Tibial nerve (tissue), 4 donors: ENCODE measurements around the gene THSD4. TPM values are rescaled to one million over a fixed set of nuclear protein-coding genes. Genes with fewer than 3 reads are reported as not detected.

Source experiments
- DNase-seq, 2 donors: peaks; one replicate each; pipeline ENCODE4 v3.0.0-alpha.2; 2019; ENCODE audit warnings: low spot score in 2 of 2
- H3K27ac ChIP-seq, 4 donors: fragments of 200-600 bp; sonication (generic) in 3 of 4; one replicate each; pipeline ENCODE4 v1.5.1; 2017 to 2019; ENCODE audit warnings: mild to moderate bottlenecking in 1 of 4
- H3K27me3 ChIP-seq, 2 donors: fragments of 200-600 bp; sonication (generic) in 1 of 2; one replicate each; pipeline versions ENCODE4 v1.5.1 to v1.6.0; 2017 to 2019
- H3K36me3 ChIP-seq, 3 donors: fragments of 200-600 bp; sonication (generic); one replicate each; pipeline ENCODE4 v1.5.1; 2018 to 2019
- H3K4me1 ChIP-seq, 4 donors: fragments of 200-600 bp; sonication (generic) in 3 of 4; one replicate each; pipeline ENCODE4 v1.5.1; 2017 to 2019
- H3K4me3 ChIP-seq, 4 donors: fragments of 200-600 bp; sonication (generic) in 3 of 4; one replicate each; pipeline ENCODE4 v1.5.1; 2017 to 2019; ENCODE audit warnings: mild to moderate bottlenecking in 1 of 4, moderate library complexity in 1 of 4
- H3K9me3 ChIP-seq, 4 donors: fragments of 200-600 bp; sonication (generic) in 3 of 4; one replicate each; pipeline ENCODE4 v1.5.1; 2017 to 2019
- CTCF ChIP-seq, 5 experiments: fragments of 200-600 bp in 3 of 5; fragments of 450-650 bp in 2 of 5; sonication (generic) in 3 of 5; IDR thresholded peaks; one replicate each; pipeline ENCODE4 v1.5.1; 2016 to 2019; ENCODE audit warnings: antibody characterized with exemption in 5 of 5, mild to moderate bottlenecking in 3 of 5, moderate library complexity in 2 of 5
- EP300 ChIP-seq, 2 donors: sonication (generic); formaldehyde crosslinking; IDR thresholded peaks; one replicate each; pipeline ENCODE4 v1.6.1; 2017; ENCODE audit warnings: antibody characterized with exemption in 2 of 2, mild to moderate bottlenecking in 1 of 2
- POLR2A ChIP-seq, 2 donors: fragments of 450-650 bp; IDR thresholded peaks; one replicate each; pipeline ENCODE4 v1.6.1; 2017; ENCODE audit warnings: antibody characterized with exemption in 2 of 2, mild to moderate bottlenecking in 2 of 2, moderate library complexity in 2 of 2
- WGBS, 2 donors: methylation state at CpG; one replicate each; pipeline ENCODE4 v1.1.5; 2018; 5-methylcytosine and 5-hydroxymethylcytosine counted together
- total RNA-seq, 4 donors: library from RNA; depleted of rRNA; stranded (reverse); fragments of >200 nt; gene quantifications; one replicate each; pipeline ENCODE4 v1.1.0, GENCODE V29; 2016

THSD4 gene
- total RNA-seq, 4 donors from 2014 or later, result 9.6 to 25.1 (median 21.2) TPM

DNA sequence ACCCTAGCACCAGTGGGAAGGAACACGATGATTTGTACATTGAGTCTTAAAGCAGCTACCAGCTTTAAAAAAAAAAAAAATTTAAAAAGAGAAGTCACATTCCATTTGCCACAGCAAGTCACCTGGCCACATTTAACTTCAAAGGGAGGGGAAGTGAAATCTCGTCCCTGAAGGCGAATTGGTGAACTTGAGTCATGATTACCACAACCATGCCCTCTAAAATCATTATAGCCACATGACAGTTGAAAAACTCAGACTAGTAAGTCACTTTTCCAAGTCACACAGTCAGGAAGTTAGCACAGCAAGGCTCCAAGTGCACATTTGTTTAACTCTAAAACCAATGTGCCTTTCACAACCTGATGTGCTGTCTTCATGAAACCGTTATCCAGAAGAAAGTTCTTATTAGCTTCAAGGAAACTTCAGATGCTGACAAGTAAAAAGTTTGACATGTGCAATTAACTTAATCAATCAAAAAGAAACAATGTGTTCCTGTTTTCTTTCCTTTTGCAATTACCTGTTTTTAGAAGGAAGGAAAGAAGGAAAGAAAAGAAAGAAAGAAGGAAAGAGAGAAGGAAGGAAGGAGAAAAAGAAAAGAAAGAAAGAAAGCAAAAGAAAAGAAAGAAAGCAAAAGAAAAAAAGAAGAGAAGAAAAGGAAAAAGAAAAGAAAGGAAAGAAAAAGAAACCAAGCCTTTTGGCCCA, 8.3 kb upstream of the THSD4 start:
- Histone ChIP-seq H3K9me3 (no peaks in the 10 kb centered on the region), H3K4me1 (no peaks in the 10 kb centered on the region), H3K4me3 (no peak overlapping the region), H3K27me3 (no peaks in the 10 kb centered on the region), H3K36me3 (no peaks in the 10 kb centered on the region), H3K27ac (no peak overlapping the region)
- no peak for DNase-seq
- TF ChIP-seq CTCF (IDR thresholded peaks at IDR 0.05), result no peak
- no peak for TF ChIP-seq EP300 (IDR thresholded peaks at IDR 0.05)
- no peak for TF ChIP-seq POLR2A (IDR thresholded peaks at IDR 0.05)
- whole genome bisulfite sequencing, 2 donors, result 77 to 80% methylated on average over 4 of the region's 4 CpGs

DNA sequence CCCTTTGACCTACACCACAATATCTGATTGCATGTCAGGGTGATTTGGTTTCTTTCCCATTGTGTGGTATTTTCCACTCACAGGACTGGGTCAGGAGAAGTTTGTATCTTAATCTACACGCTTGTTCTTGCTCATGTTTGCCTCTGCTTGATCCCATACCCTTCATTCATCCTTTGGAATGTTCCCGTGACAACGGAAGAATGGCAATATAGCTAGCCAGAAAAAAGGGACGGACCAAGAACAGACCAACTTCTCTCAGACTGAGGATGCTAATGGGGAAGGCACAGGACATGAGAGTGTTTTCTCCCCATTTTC, 7.8 kb upstream of the THSD4 start:
- Histone ChIP-seq H3K4me1 (no peaks in the 10 kb centered on the region), H3K4me3 (no peak overlapping the region), H3K9me3 (no peaks in the 10 kb centered on the region), H3K27me3 (no peaks in the 10 kb centered on the region), H3K27ac (no peak overlapping the region), H3K36me3 (no peaks in the 10 kb centered on the region)
- TF ChIP-seq POLR2A (IDR thresholded peaks at IDR 0.05) (no peak), CTCF (IDR thresholded peaks at IDR 0.05) (no peak), EP300 (IDR thresholded peaks at IDR 0.05) (no peak)
- 82 to 85% methylated on average over 4 of the region's 4 CpGs for WGBS, 2 donors
- DNase-seq, result no peak

- Histone ChIP-seq H3K9me3 (no peaks in the 10 kb centered on the region), H3K4me1 (no peaks in the 10 kb centered on the region), H3K36me3 (no peaks in the 10 kb centered on the region), H3K27ac (no peak overlapping the region), H3K4me3 (no peak overlapping the region), H3K27me3 (no peaks in the 10 kb centered on the region)
- 49 to 50% methylated on average over 4 of the region's 4 CpGs for WGBS, 2 donors
- TF ChIP-seq CTCF (IDR thresholded peaks at IDR 0.05) (no peak), EP300 (IDR thresholded peaks at IDR 0.05) (no peak), POLR2A (IDR thresholded peaks at IDR 0.05) (no peak)
- no peak for DNase-seq
Observed at GRCh38 chr15:71109130-71109529, 6.1 kb upstream of the THSD4 start.

DNA sequence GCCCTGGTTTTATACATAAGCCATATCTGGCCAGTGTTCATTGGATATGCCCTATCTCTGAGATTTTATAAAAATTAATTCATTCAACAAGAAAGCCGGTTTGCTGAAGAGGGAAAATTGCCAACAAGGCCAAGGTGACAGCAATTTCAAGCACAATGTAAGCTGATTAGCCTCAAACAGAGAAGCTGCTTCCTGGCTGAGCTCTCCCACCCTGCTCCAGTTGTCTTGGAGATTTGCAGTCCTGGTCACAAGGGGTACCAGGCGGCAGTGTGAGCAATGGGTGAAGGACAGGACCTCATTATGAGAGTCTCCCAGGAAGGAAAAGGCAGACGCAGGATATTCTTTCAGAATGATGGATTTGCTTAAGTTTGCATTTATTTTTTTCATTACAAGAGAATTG, 5.4 kb upstream of the THSD4 start:
- H3K27me3 ChIP-seq, result no peaks in the 10 kb centered on the region
- WGBS, 2 donors, result 72 to 77% methylated on average over 3 of the region's 3 CpGs
- no peak overlapping the region for H3K27ac ChIP-seq
- TF ChIP-seq EP300 (IDR thresholded peaks at IDR 0.05) (no peak), POLR2A (IDR thresholded peaks at IDR 0.05) (no peak), CTCF (IDR thresholded peaks at IDR 0.05) (no peak)
- H3K4me1 ChIP-seq, result peaks cover 0 to 3% (median 0%) of the 10 kb centered on the region in 4 donors
- H3K4me3 ChIP-seq, result no peak overlapping the region
- H3K36me3 ChIP-seq, result no peaks in the 10 kb centered on the region
- no peaks in the 10 kb centered on the region for H3K9me3 ChIP-seq
- no peak for DNase-seq

DNA sequence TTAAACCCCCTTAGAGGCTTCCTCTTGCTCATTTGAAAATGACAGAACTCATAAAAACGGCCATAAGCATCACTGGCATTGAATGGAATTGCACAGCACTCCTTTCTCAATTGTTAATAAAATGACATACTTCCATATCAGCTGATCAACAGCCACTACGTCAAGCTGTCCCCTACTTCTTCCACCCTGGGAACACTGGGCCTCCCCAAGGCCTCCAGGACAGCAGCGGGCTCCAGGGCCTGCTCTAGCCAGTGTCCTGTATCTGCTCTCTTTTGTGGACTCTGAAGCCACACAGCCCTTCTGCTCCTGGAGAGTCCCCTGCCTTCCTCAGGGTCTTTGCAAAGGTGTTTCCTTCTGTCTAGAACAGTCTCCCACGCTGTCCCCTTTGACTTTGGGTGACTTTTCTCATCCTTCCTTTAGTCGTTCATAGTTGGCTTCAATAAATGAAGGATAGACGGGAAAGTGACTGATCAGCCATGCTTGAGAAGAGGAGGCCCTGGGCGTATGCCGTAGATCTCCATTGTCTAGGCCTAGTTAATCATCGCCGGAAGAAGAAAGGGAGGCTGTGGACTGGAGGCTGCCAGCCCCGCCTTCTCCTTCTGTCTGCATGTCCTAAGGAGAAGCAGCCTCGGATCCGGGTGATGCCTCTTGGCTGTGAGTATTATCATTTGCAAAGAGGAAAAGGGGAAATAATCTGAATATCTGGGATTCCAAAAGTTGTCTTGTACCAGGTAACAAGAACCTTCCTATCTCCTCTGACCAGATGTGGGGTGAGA, 4.7 kb upstream of the THSD4 start:
- Histone ChIP-seq H3K36me3 (no peaks in the 10 kb centered on the region), H3K27me3 (no peaks in the 10 kb centered on the region), H3K27ac (no peak overlapping the region), H3K4me3 (no peak overlapping the region), H3K4me1 (peaks cover 0 to 6% (median 0%) of the 10 kb centered on the region in 4 donors), H3K9me3 (no peaks in the 10 kb centered on the region)
- no peak for DNase-seq
- TF ChIP-seq EP300 (IDR thresholded peaks at IDR 0.05) (no peak), POLR2A (IDR thresholded peaks at IDR 0.05) (no peak), CTCF (IDR thresholded peaks at IDR 0.05) (no peak)
- WGBS, 2 donors, result 79 to 84% methylated on average over 13 of the region's 13 CpGs
